Fibroblast of lung (primary cell): Measurements from ENCODE around the gene KIF26B. TPM values are rescaled to one million over a fixed set of nuclear protein-coding genes. Genes with fewer than 3 reads are reported as not detected.
A peak's percentile ranks its signal among the peaks of the same experiment; 100 is the strongest.

Experiments
- DNase-seq, 2 donors: peaks; one replicate each; pipeline versions ENCODE4 v3.0.0 to v3.0.0-alpha.2; 2010; ENCODE audit warnings: low read depth in 2 of 2
- H2AFZ ChIP-seq: 2 replicates; pipeline ENCODE4 v1.5.1; 2012; ENCODE audit warnings: low read length, control low read depth, inconsistent platforms
- H3K27ac ChIP-seq: 2 replicates; pipeline ENCODE4 v1.5.1; 2011; ENCODE audit warnings: low read length, control low read depth; ENCODE audit not compliant: insufficient read depth
- H3K27me3 ChIP-seq: 2 replicates; pipeline ENCODE4 v1.5.1; 2011; ENCODE audit warnings: mild to moderate bottlenecking, low read length; ENCODE audit not compliant: control insufficient read depth, insufficient read depth
- H3K36me3 ChIP-seq: 2 replicates; pipeline ENCODE4 v1.5.1; 2011; ENCODE audit warnings: low read length; ENCODE audit not compliant: control insufficient read depth, insufficient read depth
- H3K4me1 ChIP-seq: 2 replicates; pipeline ENCODE4 v1.5.1; 2011; ENCODE audit warnings: low read length; ENCODE audit not compliant: control insufficient read depth, insufficient read depth; ENCODE audit errors: extremely low read depth
- H3K4me2 ChIP-seq: 2 replicates; pipeline ENCODE4 v1.5.1; 2011; ENCODE audit warnings: low read length, control low read depth; ENCODE audit not compliant: insufficient read depth; ENCODE audit errors: extremely low read depth
- H3K4me3 ChIP-seq, 4 experiments: fragments of 200-600 bp in 1 of 4; sonication (generic) in 1 of 4; replicated peaks in 1 of 4; 2 replicates each; pipeline ENCODE4 v1.5.1; 2011 to 2016; ENCODE audit warnings: low read length in 4 of 4, low read depth in 3 of 4, mild to moderate bottlenecking in 3 of 4, control low read depth in 2 of 4, inconsistent platforms in 1 of 4, mixed read lengths in 1 of 4; ENCODE audit not compliant: insufficient read depth in 1 of 4; ENCODE audit errors: control extremely low read depth in 1 of 4
- H3K79me2 ChIP-seq: 2 replicates; pipeline ENCODE4 v1.5.1; 2012; ENCODE audit warnings: mild to moderate bottlenecking, low read length, inconsistent platforms; ENCODE audit not compliant: control insufficient read depth, insufficient read depth
- H3K9ac ChIP-seq: 2 replicates; pipeline ENCODE4 v1.5.1; 2011; ENCODE audit warnings: mild to moderate bottlenecking, low read length, control low read depth; ENCODE audit not compliant: insufficient read depth
- H3K9me3 ChIP-seq: 2 replicates; pipeline ENCODE4 v1.5.1; 2012; ENCODE audit warnings: low read depth, low read length; ENCODE audit not compliant: control insufficient read depth, insufficient read depth
- H4K20me1 ChIP-seq: 2 replicates; pipeline ENCODE4 v1.5.1; 2011; ENCODE audit warnings: low read length; ENCODE audit not compliant: control insufficient read depth, insufficient read depth; ENCODE audit errors: extremely low read depth
- CTCF ChIP-seq, 2 donors: IDR thresholded peaks in 1 of 2; conservative IDR thresholded peaks in 1 of 2; 1 replicate in 1 of 2; 2 replicates in 1 of 2; pipeline ENCODE4 v1.5.1; 2011 to 2012; ENCODE audit warnings: low read length in 2 of 2, control low read depth in 1 of 2, inconsistent platforms in 1 of 2, low read depth in 1 of 2, mild to moderate bottlenecking in 1 of 2
- EZH2 ChIP-seq: IDR thresholded peaks from 2 replicates; pipeline ENCODE4 v1.5.1; 2012; ENCODE audit warnings: low read length, control low read depth, mild to moderate bottlenecking; ENCODE audit errors: missing control alignments
- polyA plus RNA-seq, 2 donors: library from polyadenylated mRNA; depleted of rRNA in 1 of 2; stranded (reverse) in 1 of 2; unstranded in 1 of 2; fragments of >200 nt; gene quantifications; 2 replicates each; pipeline ENCODE4 v1.2.1, GENCODE V29; 2011 to 2012; ENCODE audit warnings: missing spikeins in 1 of 2
- total RNA-seq: library from RNA; depleted of rRNA; stranded (reverse); fragments of >200 nt; gene quantifications from 2 replicates; pipeline ENCODE4 v1.2.1, GENCODE V29; 2014

KIF26B gene
- total and polyA plus RNA-seq, 2 donors (not counting 1 experiment from before 2014, with no cell fraction given): 5.3 to 6.1 TPM

- Histone ChIP-seq H3K27ac (no peak overlapping the region), H2AFZ (no peak overlapping the region), H3K27me3 (no peaks in the 10 kb centered on the region), H4K20me1 (no peaks in the 10 kb centered on the region), H3K4me2 (no peak overlapping the region), H3K9ac (no peak overlapping the region), H3K4me3 (no peak overlapping the region), H3K36me3 (no peaks in the 10 kb centered on the region), H3K9me3 (no peaks in the 10 kb centered on the region), H3K4me1 (no peaks in the 10 kb centered on the region), H3K79me2 (no peaks in the 10 kb centered on the region)
- TF ChIP-seq EZH2 (no peak), CTCF (conservative IDR thresholded peaks at IDR 0.05 in 1 of 2, IDR thresholded peaks at IDR 0.05 in 1 of 2; ENCODE audit: low read depth in 1 of 2, low read length in 2 of 2) (no peak)
- DNase-seq: no peak
Observed at GRCh38 chr1:245168906-245169305, 14.1 kb downstream of the KIF26B start.

- no peak overlapping the region for H3K9ac ChIP-seq
- no peak overlapping the region for H3K4me3 ChIP-seq
- no peak overlapping the region for H2AFZ ChIP-seq
- H4K20me1 ChIP-seq: no peaks in the 10 kb centered on the region
- H3K27me3 ChIP-seq: no peaks in the 10 kb centered on the region
- H3K9me3 ChIP-seq: no peaks in the 10 kb centered on the region
- H3K27ac ChIP-seq: no peak overlapping the region
- H3K4me2 ChIP-seq: no peak overlapping the region
- H3K36me3 ChIP-seq: no peaks in the 10 kb centered on the region
- DNase-seq: no peak
- no peaks in the 10 kb centered on the region for H3K4me1 ChIP-seq
- H3K79me2 ChIP-seq: no peaks in the 10 kb centered on the region
- TF ChIP-seq EZH2 (no peak), CTCF (conservative IDR thresholded peaks at IDR 0.05 in 1 of 2, IDR thresholded peaks at IDR 0.05 in 1 of 2; ENCODE audit: low read depth in 1 of 2, low read length in 2 of 2) (no peak)
Observed at GRCh38 chr1:245169376-245169775, 14.6 kb downstream of the KIF26B start.

- no peak overlapping the region for H2AFZ ChIP-seq
- no peaks in the 10 kb centered on the region for H3K9me3 ChIP-seq
- H3K27me3 ChIP-seq: no peaks in the 10 kb centered on the region
- no peaks in the 10 kb centered on the region for H3K79me2 ChIP-seq
- no peak overlapping the region for H3K4me3 ChIP-seq
- H4K20me1 ChIP-seq: no peaks in the 10 kb centered on the region
- no peaks in the 10 kb centered on the region for H3K4me1 ChIP-seq
- no peak overlapping the region for H3K9ac ChIP-seq
- H3K4me2 ChIP-seq: no peak overlapping the region
- H3K36me3 ChIP-seq: no peaks in the 10 kb centered on the region
- TF ChIP-seq EZH2 (no peak), CTCF (conservative IDR thresholded peaks at IDR 0.05 in 1 of 2, IDR thresholded peaks at IDR 0.05 in 1 of 2; ENCODE audit: low read depth in 1 of 2, low read length in 2 of 2) (no peak)
- peak; percentile 24 to 40 for DNase-seq
- no peak overlapping the region for H3K27ac ChIP-seq
Observed at GRCh38 chr1:245172026-245172425, 17.2 kb downstream of the KIF26B start.
